ENCODE data around the gene TMEM135.

DNA sequence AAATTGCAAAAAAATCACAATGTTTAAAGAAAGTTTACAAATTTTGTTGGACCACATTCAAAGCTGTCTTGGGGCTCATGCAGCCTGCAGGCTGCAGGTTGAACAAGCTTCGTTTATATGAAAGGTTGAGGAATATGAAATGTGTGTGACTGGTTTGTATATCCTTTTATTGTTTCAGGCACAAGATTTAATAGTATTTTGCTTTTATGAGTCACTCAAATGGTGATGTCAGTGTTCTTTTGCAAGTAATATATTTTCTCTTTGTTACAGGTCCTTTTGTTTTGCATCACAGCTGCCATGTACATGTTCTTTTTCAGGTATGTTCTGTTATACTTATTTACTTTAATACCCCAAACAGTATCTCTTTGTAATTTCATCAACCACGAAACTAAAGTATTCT lies 198.6 kb downstream of the TMEM135 start:
- TF ChIP-seq SUZ12 (IDR thresholded peaks at IDR 0.05; ENCODE audit: extremely low read depth, insufficient read depth, insufficient read length): no peak
- TF ChIP-seq YY1 (IDR thresholded peaks at IDR 0.05; ENCODE audit: insufficient read depth, insufficient read length): no peak
- TF ChIP-seq ZNF274 (IDR thresholded peaks at IDR 0.05; ENCODE audit: low read depth, low read length): no peak

All from NT2/D1 (cell line).